Measurements from ENCODE around the gene MAFF. TPM values are rescaled to one million over a fixed set of nuclear protein-coding genes. Genes with fewer than 3 reads are reported as not detected.

Gene MAFF
- total RNA-seq, 1 experiment from 2014 or later: 4.6 TPM

GRCh38 chr22:38213990-38214301 is 12.2 kb downstream of the MAFF start:
- ChIA-PET POLR2A (interaction anchor here (0.9 to 1.5 kb wide), 3 partner anchors 10 to 116 kb away, joined by 5 to 6 read pairs (median 5); partner anchors contain the start of gene MAFF), CTCF (interaction anchor here (0.9 to 4.0 kb wide), 8 partner anchors 9 to 162 kb away, joined by 3 to 24 read pairs (median 7); partner anchors contain the start of gene MAFF)
- no peaks in the 10 kb centered on the region for H3K9me3 Mint-ChIP-seq
- H3K4me1 Mint-ChIP-seq: peaks cover 18% of the 10 kb centered on the region
- no peak for DNase-seq (ENCODE audit: low spot score)
- H3K4me3 Mint-ChIP-seq: peak overlapping the region; percentile 68
- no peak; the same call in 1 of the 2 replicates for ATAC-seq
- H3K36me3 Mint-ChIP-seq: peaks cover 3% of the 10 kb centered on the region
- no peak for TF ChIP-seq ZNF232 (CRISPR knock-in tag; IDR thresholded peaks at IDR 0.05)
- TF ChIP-seq ZNF138 (CRISPR knock-in tag; conservative IDR thresholded peaks at IDR 0.05): no peak
- no peak for TF ChIP-seq CREB1 (CRISPR knock-in tag; IDR thresholded peaks at IDR 0.05)
- TF ChIP-seq ZNF219 (CRISPR knock-in tag; IDR thresholded peaks at IDR 0.05; ENCODE audit: borderline replicate concordance): 0 out of 2 replicates have a peak, but pooled peaks have one; percentile 0
- TF ChIP-seq NFATC4 (CRISPR knock-in tag; IDR thresholded peaks at IDR 0.05): no peak
- no peak for TF ChIP-seq ETV6 (CRISPR knock-in tag; IDR thresholded peaks at IDR 0.05)
- no peak for TF ChIP-seq PREB (CRISPR knock-in tag; IDR thresholded peaks at IDR 0.05; ENCODE audit: borderline replicate concordance)
- TF ChIP-seq NFE2L1 (CRISPR knock-in tag; IDR thresholded peaks at IDR 0.05): no peak
- H3K27ac Mint-ChIP-seq: no peak overlapping the region
- peaks cover 29% of the 10 kb centered on the region for H3K27me3 Mint-ChIP-seq (ENCODE audit: low read depth)

- H3K27me3 Mint-ChIP-seq (ENCODE audit: low read depth): peaks cover 29% of the 10 kb centered on the region
- H3K4me3 Mint-ChIP-seq: peak overlapping the region; percentile 68
- CTCF ChIA-PET: interaction anchor here (0.6 to 4.0 kb wide), 13 partner anchors 9 to 271 kb away, joined by 3 to 24 read pairs (median 6); partner anchors contain the start of gene MAFF
- peaks cover 24% of the 10 kb centered on the region for H3K4me1 Mint-ChIP-seq
- peak overlapping the region; percentile 70; the same call in 1 of the 2 replicates for H3K27ac Mint-ChIP-seq
- peaks cover 3% of the 10 kb centered on the region for H3K36me3 Mint-ChIP-seq
- ATAC-seq (peak; percentile 81), DNase-seq (ENCODE audit: low spot score) (peak; percentile 89)
- POLR2A ChIA-PET: interaction anchor here (0.9 to 1.5 kb wide), 4 partner anchors 11 to 117 kb away, joined by 3 to 6 read pairs (median 5); partner anchors contain the start of gene MAFF
- no peaks in the 10 kb centered on the region for H3K9me3 Mint-ChIP-seq
- TF ChIP-seq ZNF317 (CRISPR knock-in tag; IDR thresholded peaks at IDR 0.05; ENCODE audit: borderline replicate concordance, low read depth) (peak; percentile 59; the same call in 1 of the 2 replicates), ZNF263 (CRISPR knock-in tag; IDR thresholded peaks at IDR 0.05; ENCODE audit: low read depth) (no peak), CTCF (IDR thresholded peaks at IDR 0.05) (no peak), IRF2 (CRISPR knock-in tag; IDR thresholded peaks at IDR 0.05; ENCODE audit: borderline replicate concordance, low read depth) (peak; percentile 74; the same call in 1 of the 2 replicates), ZNF425 (CRISPR knock-in tag; conservative IDR thresholded peaks at IDR 0.05) (no peak), FOXK1 (CRISPR knock-in tag; IDR thresholded peaks at IDR 0.05) (peak; percentile 59; the same call in 1 of the 2 replicates), E2F5 (CRISPR knock-in tag; IDR thresholded peaks at IDR 0.05) (no peak), ZNF532 (CRISPR knock-in tag; IDR thresholded peaks at IDR 0.05; ENCODE audit: borderline replicate concordance) (no peak), OVOL2 (CRISPR knock-in tag; IDR thresholded peaks at IDR 0.05; ENCODE audit: borderline replicate concordance) (no peak), NFATC4 (CRISPR knock-in tag; IDR thresholded peaks at IDR 0.05) (no peak; the same call in 1 of the 2 replicates), NR2C2 (CRISPR knock-in tag; IDR thresholded peaks at IDR 0.05) (no peak), CREB1 (CRISPR knock-in tag; IDR thresholded peaks at IDR 0.05) (no peak), JUN (CRISPR knock-in tag; IDR thresholded peaks at IDR 0.05) (peak; percentile 79; the same call in 1 of the 2 replicates), PRRX2 (CRISPR knock-in tag; IDR thresholded peaks at IDR 0.05) (no peak; the same call in 1 of the 2 replicates), RORB (CRISPR knock-in tag; IDR thresholded peaks at IDR 0.05) (no peak), E2F4 (CRISPR knock-in tag; IDR thresholded peaks at IDR 0.05; ENCODE audit: borderline replicate concordance, low read depth) (no peak; the same call in 1 of the 2 replicates), ETV6 (CRISPR knock-in tag; IDR thresholded peaks at IDR 0.05) (peak; percentile 74; the same call in 1 of the 2 replicates)
These were observed 12.7 kb downstream of the MAFF start for GRCh38 chr22:38214302-38215056.
